Stimulated activated CD8-positive, alpha-beta memory T cell treated with anti-CD3 and anti-CD28 coated beads, Interleukin-4, amount 100 ng/mL, for 4 hours (primary cell): ENCODE measurements around the gene EXOC4.

Source experiments
- DNase-seq, 2 donors: peaks; one replicate each; pipeline ENCODE4 v3.0.0-alpha.2; 2020; ENCODE audit warnings: low read depth in 2 of 2, low spot score in 1 of 2

Gene EXOC4

DNA sequence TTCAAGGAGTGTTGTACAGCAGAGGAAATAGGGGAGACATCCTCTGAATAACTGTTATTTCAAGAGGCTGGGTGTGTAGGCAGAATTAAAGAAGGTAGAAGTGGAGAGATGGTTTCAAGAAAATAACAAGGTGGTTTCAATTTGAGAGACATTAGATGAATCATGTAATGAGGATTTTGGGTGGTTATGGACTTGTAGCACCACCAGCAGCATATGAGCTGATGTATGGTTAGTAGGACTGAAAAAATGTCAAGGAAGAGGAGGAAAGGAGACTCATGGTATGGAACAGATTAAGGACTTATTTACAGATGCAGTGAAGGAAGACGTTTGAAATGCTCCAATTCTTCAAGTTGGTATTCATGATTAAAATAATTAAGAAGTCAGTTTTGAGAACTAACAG is 166.2 kb downstream of the EXOC4 start:
- no peak for DNase-seq

DNA sequence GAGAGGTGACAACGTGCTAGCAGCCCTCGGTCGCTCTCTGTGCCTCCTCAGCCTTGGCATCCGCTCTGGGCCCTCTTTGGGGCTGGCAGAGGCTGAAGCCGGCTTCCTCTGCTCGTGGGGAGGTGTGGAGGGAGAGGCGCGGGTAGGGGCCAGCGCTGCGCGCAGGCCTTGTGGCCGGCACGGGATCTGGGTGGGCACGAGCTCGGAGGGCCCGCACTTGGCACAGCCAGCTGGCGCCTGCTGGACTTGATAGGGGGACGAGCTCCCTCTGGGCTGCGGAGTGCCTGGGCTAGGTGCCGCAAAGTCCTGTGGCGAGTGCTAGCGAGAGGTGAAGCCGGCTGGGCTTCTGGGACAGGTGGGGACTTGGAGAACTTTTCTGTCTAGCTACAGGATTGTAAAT is 170.7 kb downstream of the EXOC4 start:
- DNase-seq = no peak

DNA sequence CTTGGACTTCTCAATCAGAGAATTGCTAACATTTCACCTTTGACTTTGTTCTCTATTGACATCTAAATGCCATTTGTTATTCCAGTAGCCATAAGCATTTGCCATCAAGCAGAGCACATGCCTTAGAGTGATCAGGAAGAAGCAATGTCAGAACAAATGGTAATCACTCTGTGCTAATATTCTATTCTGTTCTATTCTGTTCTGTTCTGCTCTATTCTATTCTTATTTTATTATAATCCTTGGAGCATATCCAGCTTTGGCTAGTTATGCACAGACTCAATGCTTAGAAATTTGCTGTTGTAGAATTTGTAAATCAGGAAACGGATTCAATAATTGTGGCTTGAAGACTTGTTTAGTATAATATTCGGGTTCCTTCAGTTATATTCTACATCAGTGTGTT is 175.4 kb downstream of the EXOC4 start:
- no peak for DNase-seq

DNA sequence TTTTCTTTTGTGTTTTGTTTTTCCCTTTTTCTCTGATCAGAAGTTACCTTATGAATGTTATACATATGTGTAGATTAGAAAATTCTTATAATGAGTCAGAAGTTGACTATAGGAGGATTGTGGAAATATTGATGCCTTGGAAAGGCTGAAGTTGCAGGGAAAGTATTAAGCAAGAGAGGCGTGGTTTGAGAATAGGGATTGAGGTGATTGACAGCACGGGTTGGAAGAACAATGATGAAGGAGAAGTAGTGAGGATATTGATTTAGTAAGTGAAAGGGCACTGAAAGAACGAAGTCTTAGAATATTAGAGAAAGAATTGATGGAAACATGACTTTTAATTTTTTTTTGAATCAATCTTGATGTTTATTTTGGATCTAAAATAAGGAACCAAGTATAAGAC is 176.0 kb downstream of the EXOC4 start:
- no peak for DNase-seq

DNA sequence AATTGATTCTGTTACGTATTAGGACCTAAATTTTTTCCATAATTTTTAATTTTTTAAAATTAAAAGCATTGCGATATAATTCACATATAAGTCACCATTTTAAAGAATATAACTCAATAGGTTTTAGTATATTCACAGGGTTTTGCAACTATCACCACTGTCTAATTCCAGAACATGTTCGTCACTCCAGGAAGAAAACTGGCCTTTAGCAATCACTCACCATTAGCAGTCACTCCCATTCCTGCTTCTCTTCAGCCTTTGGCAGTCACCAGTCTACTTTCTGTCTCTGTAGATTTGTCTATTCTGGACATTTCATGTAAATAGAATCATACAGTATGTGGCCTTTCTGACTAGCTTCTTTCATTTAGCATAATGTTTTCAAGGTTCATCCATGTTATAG is 176.5 kb downstream of the EXOC4 start:
- DNase-seq = no peak

DNA sequence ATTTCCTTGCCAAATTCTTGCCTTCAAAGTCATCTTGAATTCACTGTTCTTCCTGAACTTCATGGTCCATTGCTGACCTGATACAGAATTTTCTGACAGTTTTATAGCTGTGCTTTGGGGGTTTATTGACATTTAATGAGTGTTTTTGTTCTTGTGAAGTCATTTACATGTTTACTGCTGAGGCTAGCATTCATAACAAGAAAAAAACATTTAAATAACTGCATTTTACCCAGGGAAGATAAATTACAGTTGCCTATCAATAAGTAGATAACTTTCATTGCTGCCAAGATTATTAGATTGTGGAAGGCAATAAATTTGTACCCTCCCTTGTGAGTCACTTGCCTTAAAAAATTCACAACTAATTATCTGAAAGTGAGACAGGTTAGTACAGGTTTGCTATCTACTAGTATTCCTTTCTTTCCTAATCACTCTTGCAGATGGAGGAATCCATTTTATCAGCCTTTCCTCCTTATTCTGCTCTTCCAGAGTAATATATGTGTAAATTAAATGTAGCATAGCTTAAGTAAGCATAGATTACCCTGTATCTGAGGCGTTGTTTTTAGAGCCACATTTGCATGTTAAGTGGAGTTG is 178.4 kb downstream of the EXOC4 start:
- no peak for DNase-seq

DNA sequence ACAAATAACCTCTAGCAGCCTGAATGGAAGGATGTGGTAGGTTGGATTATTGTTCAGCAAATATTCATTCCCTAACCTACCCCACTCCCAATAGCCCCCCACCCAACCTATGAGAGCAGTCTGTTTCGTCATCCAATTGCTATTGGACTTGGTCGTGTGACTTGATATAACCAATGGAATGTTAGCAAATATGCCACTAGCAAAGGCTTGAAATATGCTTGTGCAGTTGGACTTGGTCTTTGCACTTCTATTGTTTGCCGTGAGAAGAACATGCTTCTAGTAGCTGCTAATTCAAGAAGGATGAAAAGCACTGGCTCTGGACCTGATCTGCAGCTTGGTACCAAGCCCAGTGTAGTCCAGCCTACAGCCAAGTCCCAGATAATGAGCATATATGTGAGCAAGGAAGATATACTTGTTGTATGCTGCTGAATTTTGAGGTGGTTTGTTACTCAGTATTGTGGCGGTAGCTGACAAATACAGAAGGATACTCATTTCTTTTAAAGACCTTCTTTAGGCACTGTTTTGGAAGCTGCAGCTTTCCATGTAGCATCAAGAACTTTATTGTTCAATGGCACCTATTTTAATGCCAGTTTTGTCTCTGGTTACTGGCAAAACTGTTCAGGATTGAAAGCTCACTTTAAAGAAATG is 180.4 kb downstream of the EXOC4 start:
- DNase-seq = no peak

DNA sequence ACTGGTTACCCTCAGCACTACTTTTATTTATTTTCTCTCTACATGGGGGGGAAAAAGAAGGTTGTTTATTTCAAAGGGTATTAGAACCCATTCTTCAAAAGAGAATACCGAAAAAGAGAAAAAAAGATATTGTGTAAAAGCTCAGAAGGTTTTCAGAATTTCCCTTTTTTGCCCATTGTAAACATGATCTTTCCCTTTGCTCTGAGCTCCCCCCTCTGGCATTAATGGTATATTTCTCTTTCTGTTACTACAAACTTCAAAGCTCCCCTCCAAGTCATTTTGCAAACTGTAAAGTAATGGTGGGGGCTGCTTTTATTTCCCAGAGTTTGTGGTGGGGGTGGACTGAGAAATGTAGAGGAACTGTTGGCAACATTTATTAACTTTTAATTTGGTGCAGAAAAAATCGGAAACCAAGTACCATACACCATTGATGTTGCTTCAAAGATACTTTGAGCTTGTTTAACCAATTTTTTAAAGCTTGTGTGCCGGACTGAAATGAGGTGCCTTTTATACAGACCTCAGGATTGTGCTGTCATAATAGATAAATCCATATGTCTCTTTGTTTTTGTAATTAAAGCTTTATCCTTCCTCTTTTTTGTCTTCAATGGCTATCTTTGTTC is 181.5 kb downstream of the EXOC4 start:
- DNase-seq = no peak

DNA sequence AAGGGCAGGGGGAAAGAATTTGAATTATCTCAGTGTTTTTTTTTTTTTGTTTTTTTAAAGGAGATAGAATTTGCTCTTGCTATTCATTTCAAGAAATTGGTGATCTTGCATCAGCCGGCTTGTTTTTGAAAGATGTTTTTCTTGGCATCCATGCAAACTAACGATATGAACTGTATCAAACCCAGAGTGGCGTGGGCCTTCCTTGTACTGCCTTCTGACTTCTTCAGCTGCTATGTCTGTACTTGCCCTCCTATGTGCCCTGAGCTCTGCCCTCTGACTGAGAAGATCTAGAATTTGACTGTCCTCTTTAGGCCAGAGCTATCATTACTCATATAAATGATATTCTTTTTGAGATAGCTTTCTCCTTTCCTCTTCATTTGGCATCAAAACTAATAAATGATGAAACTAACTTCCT is 183.1 kb downstream of the EXOC4 start:
- DNase-seq = no peak

DNA sequence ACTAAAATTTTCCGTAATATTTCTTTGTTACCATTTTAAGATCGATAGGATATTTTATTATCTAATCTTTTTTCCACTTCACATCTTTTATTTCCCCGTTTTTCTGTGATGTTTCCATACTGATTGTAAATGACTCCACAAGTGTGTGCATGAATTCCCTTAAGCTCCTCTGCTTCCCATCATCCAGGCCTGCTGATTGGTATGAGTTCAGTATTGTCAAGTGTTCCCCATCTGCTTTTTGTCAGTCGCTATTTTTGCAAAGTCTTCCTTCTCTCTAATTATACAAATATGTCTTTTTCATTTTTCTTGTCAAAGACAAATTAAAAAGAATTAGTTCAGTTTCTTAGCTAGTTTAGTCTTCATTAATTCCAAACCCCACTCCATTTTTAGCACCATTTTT is 184.7 kb downstream of the EXOC4 start:
- no peak for DNase-seq

DNA sequence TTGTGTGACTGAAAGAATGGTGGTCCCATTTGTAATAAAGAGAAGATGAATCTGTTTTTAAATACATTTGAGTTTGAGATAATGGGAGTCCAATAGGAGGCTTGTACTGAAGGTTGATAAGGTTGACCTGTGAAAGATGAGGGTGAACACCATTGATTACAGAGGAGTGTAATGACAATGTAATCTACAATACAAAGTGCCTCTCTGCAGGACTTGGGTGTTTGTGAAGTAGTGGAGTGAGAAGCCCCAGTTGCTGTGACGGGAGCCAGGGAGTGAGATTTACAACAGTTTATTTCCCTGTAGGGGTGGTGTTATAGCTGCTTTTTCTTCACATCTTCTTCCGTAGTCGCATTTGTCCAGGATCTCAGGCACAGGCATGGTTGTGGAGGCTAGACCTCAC is 189.9 kb downstream of the EXOC4 start:
- DNase-seq = no peak

DNA sequence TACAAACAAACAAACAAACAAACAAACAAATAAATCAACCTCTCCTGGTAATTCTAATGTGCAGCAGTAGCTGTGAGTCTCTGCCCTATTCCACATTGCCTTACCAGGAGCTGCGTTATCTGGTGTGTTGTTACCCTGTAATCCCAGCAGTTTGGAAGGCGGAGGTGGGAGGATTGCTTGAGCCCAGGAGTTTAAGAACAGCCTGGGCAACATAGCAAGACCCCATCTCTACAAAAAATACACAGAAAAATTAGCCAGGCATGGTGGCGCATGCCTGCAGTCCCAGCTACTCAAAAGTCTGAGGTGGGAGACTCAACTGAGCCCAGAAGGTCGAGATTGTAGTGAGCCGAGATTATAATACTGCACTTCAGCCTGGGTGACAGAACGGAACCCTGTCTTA is 192.7 kb downstream of the EXOC4 start:
- DNase-seq = no peak

DNA sequence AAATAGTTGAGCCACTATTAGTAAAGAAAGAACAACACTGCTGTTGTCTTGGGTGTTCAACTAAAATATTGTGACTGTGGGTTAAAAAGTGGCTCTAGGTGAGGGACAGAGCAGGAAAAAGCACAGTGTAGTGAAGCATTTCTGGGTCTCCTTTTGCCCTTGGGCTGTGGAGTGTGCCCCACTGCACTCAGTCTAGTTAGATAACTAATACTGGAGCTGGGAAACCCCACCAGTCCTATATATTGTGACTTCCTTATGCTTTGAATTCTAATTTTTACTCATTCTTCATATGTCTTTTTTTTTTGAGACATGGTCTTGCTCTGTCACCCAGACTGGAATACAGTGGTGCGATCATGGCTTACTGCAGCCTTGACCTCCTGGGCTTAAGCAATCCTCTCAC is 195.1 kb downstream of the EXOC4 start:
- DNase-seq = no peak

DNA sequence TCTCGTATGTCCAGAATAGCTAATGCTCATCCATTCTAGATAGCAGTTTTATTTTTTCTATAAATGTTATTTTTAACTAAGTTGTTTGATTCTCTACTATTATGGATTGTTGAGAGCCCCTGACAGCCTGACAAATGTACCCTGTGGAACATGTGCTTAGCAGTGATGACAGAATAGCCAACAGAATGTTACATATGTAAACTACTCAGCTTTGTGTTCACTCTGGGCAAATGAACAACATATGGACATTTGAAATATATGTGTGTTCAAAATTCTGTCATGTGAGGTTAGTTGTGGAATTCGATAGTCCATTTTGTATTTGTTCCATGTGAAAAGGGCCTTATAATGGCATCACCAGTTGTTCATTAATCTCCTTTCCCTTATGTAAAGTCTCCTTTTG is 199.7 kb downstream of the EXOC4 start:
- DNase-seq = no peak

DNA sequence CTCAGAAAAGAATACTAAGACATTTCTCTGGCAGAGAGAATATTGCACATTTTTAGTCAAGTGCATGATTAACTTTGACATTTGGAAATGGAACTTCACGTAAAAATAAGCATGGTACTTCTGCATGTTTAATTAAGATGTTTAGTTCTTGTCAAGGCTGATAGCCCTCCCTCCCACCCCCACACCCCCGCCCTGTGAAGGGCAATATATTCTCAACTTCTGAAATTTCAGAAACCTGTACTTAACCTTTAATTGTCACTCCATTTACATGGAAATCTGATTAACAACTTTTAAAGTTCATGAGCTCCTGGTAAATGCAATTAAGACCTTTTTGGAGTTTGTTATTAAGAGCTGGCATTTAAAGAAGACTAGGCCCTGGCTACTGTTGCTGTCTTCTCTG is 205.8 kb downstream of the EXOC4 start:
- DNase-seq = no peak

DNA sequence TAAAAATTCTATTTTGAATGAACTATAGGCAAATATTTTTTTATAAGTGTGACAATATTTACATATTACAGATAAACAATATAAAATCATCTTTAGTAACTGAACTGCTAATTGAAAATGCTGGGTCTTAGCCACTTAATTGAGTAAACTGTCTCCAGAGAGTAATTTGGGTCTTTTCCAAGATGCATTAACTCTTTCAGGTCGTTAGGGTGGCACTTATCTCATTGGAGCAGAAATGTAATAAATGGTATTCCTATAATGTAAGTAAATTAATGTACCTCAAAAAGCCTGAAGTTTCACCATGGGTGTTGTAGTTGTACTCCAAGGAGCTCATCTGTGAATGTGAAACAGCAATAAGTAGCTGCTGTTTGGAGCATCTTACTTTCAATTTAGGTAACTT is 208.5 kb downstream of the EXOC4 start:
- DNase-seq = no peak

DNA sequence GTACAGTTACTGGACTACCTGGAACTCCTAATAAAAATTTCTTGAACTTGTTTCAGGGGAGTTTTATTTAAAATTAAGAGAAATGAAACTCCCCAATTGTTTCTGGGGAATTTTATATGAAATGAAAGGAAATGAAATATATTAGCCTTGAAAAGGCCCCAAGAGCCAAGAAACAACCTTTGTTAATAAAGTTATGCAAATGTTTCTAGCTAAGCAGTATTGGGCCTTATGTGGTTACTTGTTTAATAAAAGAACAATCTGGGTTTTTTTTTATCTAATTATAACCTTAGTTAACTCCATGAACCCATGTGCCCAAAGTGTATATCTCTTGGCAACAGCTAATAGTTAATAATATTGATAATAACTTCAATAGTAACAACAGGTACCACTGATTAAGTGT is 222.8 kb downstream of the EXOC4 start:
- DNase-seq = no peak

DNA sequence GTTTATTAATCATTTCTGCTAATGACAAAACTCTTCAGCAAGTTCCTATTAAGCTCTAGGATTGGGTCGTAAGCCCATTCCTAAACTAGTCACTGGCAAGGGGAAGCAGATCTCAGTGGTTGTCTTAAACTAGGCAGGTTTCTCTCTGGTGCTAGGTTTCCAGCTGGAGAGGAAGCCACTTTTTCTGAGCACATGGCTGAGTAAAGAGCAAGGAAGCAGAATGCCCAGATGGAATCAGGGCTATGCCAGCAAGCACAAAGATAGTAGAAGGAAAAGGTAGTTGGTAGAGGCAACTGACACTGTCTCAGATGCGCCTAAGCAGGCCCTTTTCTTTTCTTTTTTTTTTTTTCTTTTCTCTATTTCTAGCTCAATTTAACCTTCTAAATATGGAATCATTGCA is 224.9 kb downstream of the EXOC4 start:
- no peak for DNase-seq

DNA sequence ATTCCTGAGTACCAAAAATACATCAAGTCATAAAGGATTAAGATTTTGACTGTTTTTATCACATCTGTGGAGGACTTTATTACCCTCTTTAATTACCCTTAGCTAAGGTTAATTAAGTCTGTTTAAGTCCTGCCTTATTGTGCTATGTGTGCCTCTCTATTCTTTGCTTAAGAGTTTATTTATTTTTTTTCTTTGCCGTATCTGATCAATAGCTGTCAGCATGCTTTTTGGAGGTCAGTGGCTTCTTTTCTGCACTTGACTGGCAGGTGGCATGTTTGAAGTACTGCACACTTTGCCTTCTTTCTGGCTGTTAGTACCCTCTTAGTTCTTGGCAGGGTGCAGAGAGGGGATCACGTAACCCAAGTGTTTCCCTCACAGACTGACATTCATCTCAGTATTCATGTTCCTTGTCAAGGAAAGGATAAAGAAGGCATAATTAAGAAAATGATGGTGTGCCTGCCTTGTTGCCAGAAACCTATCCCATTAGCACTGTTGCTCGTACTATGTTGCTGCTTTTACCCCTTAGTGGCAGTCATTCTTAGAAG is 225.8 kb downstream of the EXOC4 start:
- no peak for DNase-seq

DNA sequence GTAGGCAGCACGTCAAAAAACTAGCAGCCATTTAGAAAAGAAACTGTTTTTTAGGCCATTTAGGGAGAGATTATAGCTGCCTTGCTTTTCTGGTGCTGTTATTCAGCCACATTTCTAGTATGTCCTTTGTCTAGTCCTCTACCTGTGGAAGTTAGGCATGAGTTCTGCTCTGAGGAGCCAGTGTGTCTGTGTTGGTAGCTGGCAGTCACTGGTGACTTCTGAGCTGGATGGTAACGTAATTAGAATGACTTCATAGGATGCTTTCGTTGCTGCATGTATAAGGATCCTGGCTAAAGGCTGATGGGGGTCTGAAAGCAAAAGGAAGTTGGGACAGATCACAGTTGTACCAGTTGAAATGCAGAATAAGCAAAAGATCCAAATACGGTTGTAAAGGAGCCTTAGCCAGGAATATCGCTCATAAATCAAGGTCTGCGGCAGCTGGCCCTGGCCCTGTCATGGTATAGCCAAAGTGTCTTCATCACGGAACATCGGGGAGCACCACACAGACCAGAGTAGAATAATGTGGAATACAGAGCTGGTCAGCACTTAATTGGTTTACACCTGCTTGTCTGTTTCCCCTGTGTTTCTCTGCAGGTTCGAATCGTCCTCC is 226.7 kb downstream of the EXOC4 start:
- DNase-seq = no peak

DNA sequence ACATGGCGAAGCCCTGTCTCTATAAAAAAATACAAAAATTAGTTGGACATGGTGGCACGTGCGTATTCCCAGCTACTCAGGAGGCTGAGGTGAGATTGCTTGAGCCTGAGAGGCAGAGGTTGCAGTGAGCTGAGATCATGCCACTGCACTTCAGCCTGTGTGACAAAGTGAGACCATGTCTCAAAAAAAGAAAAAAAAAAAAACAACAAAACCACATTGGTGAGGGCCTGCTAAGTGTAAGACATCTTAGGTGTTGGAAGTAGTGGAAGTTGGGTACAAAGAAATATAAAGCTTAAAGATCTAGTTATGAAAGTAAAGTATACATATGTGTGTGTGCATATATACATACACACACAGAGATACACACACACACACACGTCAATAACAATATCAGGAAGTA is 228.0 kb downstream of the EXOC4 start:
- no peak for DNase-seq

DNA sequence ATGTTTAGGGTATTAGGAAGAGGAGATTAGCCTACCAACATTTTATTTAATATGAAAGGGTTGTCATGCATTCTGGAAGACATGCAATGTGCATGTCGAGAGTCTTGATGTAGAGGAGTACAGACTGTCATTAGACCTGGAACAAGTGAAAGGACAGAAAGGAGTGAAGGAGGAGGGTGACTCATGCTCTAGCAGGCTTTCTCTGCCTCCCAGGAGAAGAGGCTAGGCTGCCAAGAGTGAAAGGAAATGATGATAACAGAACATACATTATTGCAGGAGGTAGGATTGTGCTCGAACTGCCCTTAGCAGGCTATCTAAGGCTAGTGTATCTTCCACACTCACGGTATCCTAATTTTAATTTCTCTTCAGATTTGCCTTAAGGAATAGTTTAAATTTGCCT is 228.8 kb downstream of the EXOC4 start:
- no peak for DNase-seq
